ENCODE data around the gene B4GALT2.

B4GALT2 gene

GRCh38 chr1:44002606-44003157 lies 23.7 kb downstream of the B4GALT2 start:
- no peak for DNase-seq (ENCODE audit: low read depth)

- DNase-seq (ENCODE audit: low read depth), result no peak
Observed at GRCh38 chr1:44008259-44008658, 29.2 kb downstream of the B4GALT2 start.

- no peak for DNase-seq (ENCODE audit: low read depth)
Observed at GRCh38 chr1:44010935-44011471, 32.0 kb downstream of the B4GALT2 start.

GRCh38 chr1:44012404-44012803 lies 33.4 kb downstream of the B4GALT2 start:
- DNase-seq (ENCODE audit: low read depth), result no peak

- DNase-seq (ENCODE audit: low read depth), result no peak
Observed at GRCh38 chr1:44012941-44013609, 34.1 kb downstream of the B4GALT2 start.

- no peak for DNase-seq (ENCODE audit: low read depth)
Observed at GRCh38 chr1:44013949-44014348, 34.9 kb downstream of the B4GALT2 start.

GRCh38 chr1:44014365-44015104 lies 35.5 kb downstream of the B4GALT2 start:
- DNase-seq (ENCODE audit: low read depth), result no peak

GRCh38 chr1:44015206-44015605 lies 36.2 kb downstream of the B4GALT2 start:
- DNase-seq (ENCODE audit: low read depth), result no peak

- no peak for DNase-seq (ENCODE audit: low read depth)
Observed at GRCh38 chr1:44016041-44016889, 37.3 kb downstream of the B4GALT2 start.

GRCh38 chr1:44016890-44017400 lies 37.9 kb downstream of the B4GALT2 start:
- no peak for DNase-seq (ENCODE audit: low read depth)

- DNase-seq (ENCODE audit: low read depth), result no peak
Observed at GRCh38 chr1:44019466-44019948, 40.5 kb downstream of the B4GALT2 start.

- no peak for DNase-seq (ENCODE audit: low read depth)
Observed at GRCh38 chr1:44020464-44020863, 41.5 kb downstream of the B4GALT2 start.

GRCh38 chr1:44021156-44021555 lies 42.1 kb downstream of the B4GALT2 start:
- no peak for DNase-seq (ENCODE audit: low read depth)

- no peak for DNase-seq (ENCODE audit: low read depth)
Observed at GRCh38 chr1:44021581-44022321, 42.7 kb downstream of the B4GALT2 start.

GRCh38 chr1:44024031-44024902 lies 45.3 kb downstream of the B4GALT2 start:
- no peak for DNase-seq (ENCODE audit: low read depth)

GRCh38 chr1:44024903-44025525 lies 46.0 kb downstream of the B4GALT2 start:
- DNase-seq (ENCODE audit: low read depth), result no peak

GRCh38 chr1:44025816-44026215 lies 46.8 kb downstream of the B4GALT2 start:
- DNase-seq (ENCODE audit: low read depth), result no peak

GRCh38 chr1:44027320-44027719 lies 48.3 kb downstream of the B4GALT2 start:
- DNase-seq (ENCODE audit: low read depth), result no peak

- no peak for DNase-seq (ENCODE audit: low read depth)
Observed at GRCh38 chr1:44029260-44029910, 50.4 kb downstream of the B4GALT2 start.

All from activated T-helper 1 cell treated with Interleukin-2 at 50 U/mL for 16 hours (primary cell).